ENCODE measurements around the gene ZNF555.

GRCh38 chr19:2806736-2807378 is 34.4 kb upstream of the ZNF555 start:
- TF ChIP-seq CTCF (IDR thresholded peaks at IDR 0.05) (no peak), POLR2A (IDR thresholded peaks at IDR 0.05) (no peak)

Measured in upper lobe of left lung (tissue), 4 donors.